ENCODE data around the gene HNF4A. TPM values are rescaled to one million over a fixed set of nuclear protein-coding genes. Genes with fewer than 3 reads are reported as not detected.
A peak's percentile ranks its signal among the peaks of the same experiment; 100 is the strongest.

HNF4A gene
- total and polyA plus RNA-seq, 2 of the 13 experiments (the other 11 are each of a cell fraction or from before 2014, with no cell fraction given): 80.9 to 169 TPM

GRCh38 chr20:44401770-44402390 lies 46.4 kb downstream of the HNF4A start (continued):
- TF ChIP-seq ZNF710 (CRISPR knock-in tag; IDR thresholded peaks at IDR 0.05; ENCODE audit: borderline replicate concordance): peak; percentile 40; the same call in 1 of the 2 replicates
- no peak for TF ChIP-seq RARG (CRISPR knock-in tag; IDR thresholded peaks at IDR 0.05; ENCODE audit: low read depth)
- TF ChIP-seq ZFX (CRISPR knock-in tag; IDR thresholded peaks at IDR 0.05; ENCODE audit: low read depth): no peak
- TF ChIP-seq EED (CRISPR knock-in tag; IDR thresholded peaks at IDR 0.05): peak; percentile 42; the same call in 1 of the 2 replicates
- TF ChIP-seq ZNF709 (CRISPR knock-in tag; IDR thresholded peaks at IDR 0.05): no peak
- peak; percentile 38; the same call in 1 of the 2 replicates for TF ChIP-seq ZNF674 (CRISPR knock-in tag; IDR thresholded peaks at IDR 0.05; ENCODE audit: low read depth)
- no peak for TF ChIP-seq NONO (IDR thresholded peaks at IDR 0.05)
- TF ChIP-seq NONO (CRISPR knock-in tag; conservative IDR thresholded peaks at IDR 0.05): peak; percentile 27; the same call in 1 of the 2 replicates
- no peak for TF ChIP-seq SRSF4 (IDR thresholded peaks at IDR 0.05; ENCODE audit: low read depth, low read length, poor library complexity, severe bottlenecking)
- peak; percentile 64; the same call in 1 of the 2 replicates for TF ChIP-seq JUNB (CRISPR knock-in tag; IDR thresholded peaks at IDR 0.05; ENCODE audit: borderline replicate concordance)
- TF ChIP-seq ZBTB7B (CRISPR knock-in tag; IDR thresholded peaks at IDR 0.05): no peak
- peak; percentile 68; the same call in 1 of the 2 replicates for TF ChIP-seq TEAD2 (CRISPR knock-in tag; IDR thresholded peaks at IDR 0.05)
- TF ChIP-seq ZNF329 (CRISPR knock-in tag; IDR thresholded peaks at IDR 0.05; ENCODE audit: low read depth): no peak
- TF ChIP-seq RELA (CRISPR knock-in tag; IDR thresholded peaks at IDR 0.05): no peak
- TF ChIP-seq PAX8 (CRISPR knock-in tag; IDR thresholded peaks at IDR 0.05; ENCODE audit: borderline replicate concordance): no peak
- TF ChIP-seq HMG20B (CRISPR knock-in tag; conservative IDR thresholded peaks at IDR 0.05): no peak
- peak; percentile 40; the same call in 1 of the 2 replicates for TF ChIP-seq HNF1A (IDR thresholded peaks at IDR 0.05; ENCODE audit: low read depth)
- no peak for TF ChIP-seq HNF1A (CRISPR knock-in tag; IDR thresholded peaks at IDR 0.05; ENCODE audit: borderline replicate concordance)
- no peak for TF ChIP-seq ZNF549 (CRISPR knock-in tag; IDR thresholded peaks at IDR 0.05)
- no peak for TF ChIP-seq KDM6A (CRISPR knock-in tag; IDR thresholded peaks at IDR 0.05; ENCODE audit: low read depth)
- TF ChIP-seq UBTF (CRISPR knock-in tag; IDR thresholded peaks at IDR 0.05): no peak
- no peak for TF ChIP-seq ZBTB1 (CRISPR knock-in tag; IDR thresholded peaks at IDR 0.05; ENCODE audit: borderline replicate concordance)
- TF ChIP-seq IRF2 (CRISPR knock-in tag; IDR thresholded peaks at IDR 0.05): no peak; the same call in 1 of the 2 replicates
